Umbilical cord (tissue), 2 donors: ENCODE data around the gene ZBTB42. TPM values are rescaled to one million over a fixed set of nuclear protein-coding genes. Genes with fewer than 3 reads are reported as not detected.

Experiments
- DNase-seq: peaks from one replicate; pipeline ENCODE4 v3.0.0-alpha.2; 2015; ENCODE audit warnings: low spot score
- total RNA-seq: library from RNA; depleted of rRNA; stranded (reverse); fragments of >200 nt; gene quantifications from one replicate; pipeline ENCODE4 v1.2.3, GENCODE V29; 2014; ENCODE audit warnings: low replicate concordance; ENCODE audit not compliant: insufficient read depth

Gene ZBTB42
- total RNA-seq, result 3.9 TPM

GRCh38 chr14:104800771-104801519, at the start of gene ZBTB42:
Gene ZBTB42 (plus strand): TSS chr14:104801101. CDS start chr14:104801198, 97 bp downstream.
- no peak for DNase-seq

- no peak for DNase-seq
Measured at GRCh38 chr14:104751539-104752422, 49.1 kb upstream of the ZBTB42 start.

- DNase-seq, result no peak
Measured at GRCh38 chr14:104752423-104752734, 48.5 kb upstream of the ZBTB42 start.

- peak; percentile 99 for DNase-seq
Measured at GRCh38 chr14:104752735-104753527, 48.0 kb upstream of the ZBTB42 start, which contains the start of gene SIVA1. Gene SIVA1 (plus strand): TSS chr14:104753147. CDS start chr14:104753202, 55 bp downstream.

GRCh38 chr14:104753528-104754212, 47.2 kb upstream of the ZBTB42 start:
- DNase-seq, result no peak

GRCh38 chr14:104754213-104754851, 46.6 kb upstream of the ZBTB42 start:
- no peak for DNase-seq

GRCh38 chr14:104755621-104756020, 45.3 kb upstream of the ZBTB42 start:
- DNase-seq, result no peak

GRCh38 chr14:104756477-104757237, 44.2 kb upstream of the ZBTB42 start:
- DNase-seq, result no peak

GRCh38 chr14:104757238-104757585, 43.7 kb upstream of the ZBTB42 start:
- DNase-seq, result no peak

- no peak for DNase-seq
Measured at GRCh38 chr14:104757681-104758392, 43.1 kb upstream of the ZBTB42 start.

GRCh38 chr14:104758981-104759969, 41.6 kb upstream of the ZBTB42 start:
- DNase-seq, result no peak

GRCh38 chr14:104765517-104765916, 35.4 kb upstream of the ZBTB42 start:
- DNase-seq, result no peak

- DNase-seq, result no peak
Measured at GRCh38 chr14:104766256-104766862, 34.5 kb upstream of the ZBTB42 start.

- no peak for DNase-seq
Measured at GRCh38 chr14:104766863-104767633, 33.9 kb upstream of the ZBTB42 start.

GRCh38 chr14:104767634-104767918, 33.3 kb upstream of the ZBTB42 start:
- DNase-seq, result no peak

- DNase-seq, result peak; percentile 87
Measured at GRCh38 chr14:104768437-104769323, 32.2 kb upstream of the ZBTB42 start.
